Motor neuron (in vitro differentiated cells): ENCODE measurements around the gene NBPF20. TPM values are rescaled to one million over a fixed set of nuclear protein-coding genes. Genes with fewer than 3 reads are reported as not detected.
"Not testable (repeated sequence)": the region's sequence is repeated elsewhere in the genome, so short reads cannot be mapped to it uniquely, and the experiment has no call there.

Source experiments
- ATAC-seq, 8 experiments: fragments of 200-7000 bp; cut with Tn5 transposase; replicated peaks in 6 of 8; 2 replicates each; pipeline ENCODE4 v1.8.0; 2021; ENCODE audit warnings: mild to moderate bottlenecking in 8 of 8, moderate library complexity in 8 of 8
- H3K27ac ChIP-seq, 2 donors: fragments of 250-450 bp; sonication (Bioruptor Pico); 2 replicates each; pipeline ENCODE4 v1.9.0; 2021; ENCODE audit warnings: antibody characterized with exemption in 2 of 2, mild to moderate bottlenecking in 2 of 2, moderate library complexity in 1 of 2
- H3K4me1 ChIP-seq, 2 donors: fragments of 250-450 bp; sonication (Bioruptor Pico); replicated peaks in 1 of 2; 2 replicates each; pipeline ENCODE4 v1.6.1; 2021; ENCODE audit warnings: antibody characterized with exemption in 2 of 2, mild to moderate bottlenecking in 2 of 2, moderate library complexity in 1 of 2
- H3K4me3 ChIP-seq, 5 donors: fragments of 250-450 bp; sonication (Bioruptor Pico); 2 replicates each; pipeline ENCODE4 v1.9.0; 2021; ENCODE audit warnings: antibody characterized with exemption in 5 of 5, mild to moderate bottlenecking in 5 of 5, moderate library complexity in 4 of 5
- whole genome bisulfite sequencing, 10 experiments: fragments of 450-650 bp; shearing (Covaris generic); methylation state at CpG; one replicate each; pipeline ENCODE4 v1.0.0; 2022; 5-methylcytosine and 5-hydroxymethylcytosine counted together
- in situ Hi-C, 9 experiments: fragments of 400-800 bp; cut with MboI; loops; one replicate each; pipeline ENCODE4 v1.15.0; 2021; ENCODE audit warnings: low sequenced_read_pairs in 9 of 9, low pct_unique_long_range_greater_than_20kb in 2 of 9; ENCODE audit not compliant: unreplicated experiment in 9 of 9
- total RNA-seq, 8 experiments: library from RNA; unstranded; fragments of 300-600 nt; gene quantifications; 2 replicates each; pipeline versions ENCODE4 v1.2.3 to v1.2.4, GENCODE V29; 2022

Gene NBPF20
- 1 to 10 TPM; 2.1 to 6.4 (median 3.3) TPM for total RNA-seq

- in situ Hi-C loops: no loop called here
- Histone ChIP-seq H3K4me3 (peak within 1 kb of the TSS; percentile 51 to 80 (median 57)), H3K4me1 (peaks cover 0 to 2% of the 10 kb centered on the region in 2 donors), H3K27ac (peak within 1 kb of the TSS; percentile 2 to 12)
- ATAC-seq: peak; percentile 95 to 100 (median 98)
- WGBS, 10 experiments: 0 to 1% (median 0%) methylated on average over 1 to 26 of the region's 50 CpGs; no CpG with 5 or more reads in 4 of the 10 experiments
Measured at GRCh38 chr1:145425436-145426029, at the start of gene NBPF20. Gene NBPF20 (minus strand): TSS chr1:145425603. CDS start chr1:145405272, 20,331 bp downstream.

GRCh38 chr1:145474837-145475368, 49.5 kb upstream of the NBPF20 start:
- WGBS, 10 experiments: no CpG with 5 or more reads among the region's 8 CpGs
- ATAC-seq: peak in 1 of 8 experiments; percentile 26
- peak overlapping the region in 4 of 5 donors; percentile 8 to 34 (median 18) for H3K4me3 ChIP-seq

GRCh38 chr1:145472731-145473130, 47.3 kb upstream of the NBPF20 start:
- H3K27ac ChIP-seq, H3K4me3 ChIP-seq, ATAC-seq, H3K4me1 ChIP-seq, in situ Hi-C loops: not testable (repeated sequence)
- WGBS, 10 experiments: no CpG with 5 or more reads among the region's 2 CpGs

More at GRCh38 chr1:145474837-145475368, 49.5 kb upstream of the NBPF20 start:
- H3K4me1 ChIP-seq, H3K27ac ChIP-seq, in situ Hi-C loops: not testable (repeated sequence)

GRCh38 chr1:145471365-145471764, 46.0 kb upstream of the NBPF20 start:
- H3K4me3 ChIP-seq, H3K4me1 ChIP-seq, H3K27ac ChIP-seq, ATAC-seq, in situ Hi-C loops: not testable (repeated sequence)
- no CpG with 5 or more reads among the region's 6 CpGs for WGBS, 10 experiments

- H3K27ac ChIP-seq, H3K4me1 ChIP-seq, in situ Hi-C loops: not testable (repeated sequence)
- 0 to 2% (median 0%) methylated on average over 2 to 13 of the region's 35 CpGs; no CpG with 5 or more reads in 4 of the 10 experiments for WGBS, 10 experiments
- H3K4me3 ChIP-seq: peak overlapping the region in 4 of 5 donors; percentile 8 to 31 (median 14)
- peak; percentile 81 to 88 (median 85) for ATAC-seq
Measured at GRCh38 chr1:145465405-145466144, 40.2 kb upstream of the NBPF20 start.

GRCh38 chr1:145464708-145465336, 39.4 kb upstream of the NBPF20 start:
- peak overlapping the region in 4 of 5 donors; percentile 8 to 31 (median 14) for H3K4me3 ChIP-seq

GRCh38 chr1:145464017-145464416, 38.6 kb upstream of the NBPF20 start:
- H3K4me1 ChIP-seq, H3K4me3 ChIP-seq, in situ Hi-C loops, H3K27ac ChIP-seq, ATAC-seq: not testable (repeated sequence)
- WGBS, 10 experiments: 100% methylated on average over 1 of the region's 2 CpGs; no CpG with 5 or more reads in 9 of the 10 experiments

More at GRCh38 chr1:145464708-145465336, 39.4 kb upstream of the NBPF20 start:
- ATAC-seq, H3K27ac ChIP-seq, H3K4me1 ChIP-seq, in situ Hi-C loops: not testable (repeated sequence)
- no CpG with 5 or more reads among the region's 21 CpGs for WGBS, 10 experiments

GRCh38 chr1:145460684-145461083, 35.3 kb upstream of the NBPF20 start:
- H3K27ac ChIP-seq, in situ Hi-C loops, ATAC-seq, H3K4me3 ChIP-seq, H3K4me1 ChIP-seq: not testable (repeated sequence)
- no CpG with 5 or more reads among the region's 10 CpGs for WGBS, 10 experiments

- 11% methylated on average over 4 of the region's 13 CpGs; no CpG with 5 or more reads in 9 of the 10 experiments for WGBS, 10 experiments
Measured at GRCh38 chr1:145460048-145460447, 34.6 kb upstream of the NBPF20 start.

GRCh38 chr1:145459591-145459990, 34.2 kb upstream of the NBPF20 start:
- in situ Hi-C loops, H3K4me3 ChIP-seq, H3K4me1 ChIP-seq, H3K27ac ChIP-seq: not testable (repeated sequence)
- ATAC-seq: peak; percentile 70 to 91 (median 80)
- WGBS, 10 experiments: no CpG with 5 or more reads among the region's 27 CpGs

More at GRCh38 chr1:145460048-145460447, 34.6 kb upstream of the NBPF20 start:
- ATAC-seq: peak in 3 of 8 experiments; percentile 13 to 28 (median 22)
- H3K4me3 ChIP-seq, H3K4me1 ChIP-seq, in situ Hi-C loops, H3K27ac ChIP-seq: not testable (repeated sequence)

GRCh38 chr1:145459063-145459462, 33.7 kb upstream of the NBPF20 start:
- H3K4me1 ChIP-seq, in situ Hi-C loops, ATAC-seq, H3K4me3 ChIP-seq, H3K27ac ChIP-seq: not testable (repeated sequence)
- WGBS, 10 experiments: 0% methylated on average over 1 of the region's 1 CpG; no CpG with 5 or more reads in 9 of the 10 experiments

- 20% methylated on average over 1 of the region's 3 CpGs; no CpG with 5 or more reads in 9 of the 10 experiments for WGBS, 10 experiments
- in situ Hi-C loops, ATAC-seq, H3K27ac ChIP-seq, H3K4me1 ChIP-seq, H3K4me3 ChIP-seq: not testable (repeated sequence)
Measured at GRCh38 chr1:145454824-145455177, 29.4 kb upstream of the NBPF20 start.
